Stimulated activated CD4-positive, alpha-beta T cell treated with anti-CD3 and anti-CD28 coated beads, Interleukin-15, amount 100 ng/mL, for 48 hours (primary cell): ENCODE results near the gene COL8A2.
"Not testable (repeated sequence)": the region's sequence is repeated elsewhere in the genome, so short reads cannot be mapped to it uniquely, and the experiment has no call there.

Source experiments
- DNase-seq, 2 donors: peaks; one replicate each; pipeline ENCODE4 v3.0.0-alpha.2; 2020; ENCODE audit warnings: low read depth in 2 of 2

COL8A2 gene

DNA sequence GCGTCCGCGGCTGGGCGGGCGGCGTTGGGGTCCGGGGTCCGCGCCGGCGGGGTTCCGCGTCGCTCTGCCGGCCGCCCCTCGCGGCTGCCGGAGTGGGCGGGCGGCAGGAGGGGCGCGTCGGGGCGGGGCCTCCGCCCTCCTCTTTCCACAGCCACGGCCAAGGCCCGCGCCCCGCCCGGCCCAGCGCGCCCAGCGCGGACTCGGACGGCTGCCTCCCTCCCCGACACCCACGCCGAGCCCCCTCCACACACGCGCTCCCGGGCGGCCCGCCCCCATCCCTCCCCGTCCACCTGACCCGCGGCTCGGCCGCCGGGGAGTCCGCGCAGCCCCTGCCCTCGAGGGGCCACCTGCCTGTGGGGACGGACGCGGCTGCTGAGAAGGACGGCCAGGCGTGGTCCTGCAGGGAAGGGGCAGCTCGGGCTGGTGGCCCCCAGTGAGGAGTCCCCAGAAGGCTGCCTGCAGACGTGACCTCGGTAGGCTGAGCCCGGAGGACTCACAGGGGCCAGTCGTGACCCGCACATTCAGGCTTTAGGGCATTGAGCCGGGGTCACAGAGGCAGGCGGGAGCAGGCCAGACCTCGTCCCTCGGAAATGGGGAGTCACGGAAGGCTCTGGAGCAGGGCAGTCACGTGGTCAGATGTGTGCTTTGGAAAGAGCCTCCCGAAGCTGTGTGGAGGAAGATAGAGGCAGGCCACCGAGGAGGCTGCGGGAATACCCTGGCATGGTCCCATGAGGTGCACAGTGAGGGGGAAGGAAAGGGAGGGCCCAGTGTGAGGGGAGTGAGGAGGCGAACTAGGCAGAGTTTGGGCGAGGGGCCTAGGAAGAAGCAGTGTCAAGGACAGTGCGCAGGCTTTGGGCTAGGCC is at the start of gene COL8A2:
Gene COL8A2, minus strand, starts transcription at position 94 of the 863 bp plus-strand sequence. CDS start 24,980 bp downstream, outside the sequence.
- no peak for DNase-seq

DNA sequence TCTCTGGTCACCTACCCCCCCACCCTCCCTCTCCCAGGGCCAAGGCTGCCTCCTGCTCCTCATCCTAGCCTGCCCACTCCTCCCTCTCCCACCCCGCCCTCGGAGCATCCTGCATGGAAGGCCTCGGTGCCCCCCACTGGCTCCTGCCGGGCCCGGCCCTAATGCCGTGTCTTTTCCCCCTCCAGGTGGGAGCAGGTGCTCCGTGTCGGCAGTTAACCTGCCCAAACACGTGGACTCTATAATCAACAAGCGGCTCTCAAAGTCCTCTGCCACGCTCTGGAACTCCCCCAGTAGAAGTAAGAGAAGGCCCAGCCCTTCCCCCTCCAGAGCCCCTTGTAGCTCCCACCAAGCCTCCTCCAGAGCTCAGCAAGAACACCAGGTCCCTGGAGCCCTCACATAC is 49.7 kb upstream of the COL8A2 start:
- DNase-seq = no peak

DNA sequence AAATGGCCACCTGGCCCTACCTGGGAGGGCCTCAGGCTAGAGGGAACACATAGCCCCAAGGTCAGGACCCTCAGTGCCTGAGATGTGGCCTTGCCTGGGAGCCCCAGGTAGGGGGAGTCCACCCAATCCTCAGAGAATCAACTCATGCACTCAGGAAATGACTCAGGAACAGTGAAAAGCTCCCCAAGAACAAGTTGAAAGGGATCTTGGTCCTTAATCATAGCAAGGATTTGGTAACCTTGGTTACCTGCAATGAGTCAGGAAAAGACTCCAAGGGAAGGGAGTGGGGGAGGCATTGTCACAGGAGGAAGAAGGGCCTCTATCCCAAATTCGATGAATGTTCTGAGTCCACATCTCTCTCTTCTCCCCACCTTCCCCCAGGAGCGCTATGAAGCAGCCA is 48.0 kb upstream of the COL8A2 start:
- DNase-seq = no peak

DNA sequence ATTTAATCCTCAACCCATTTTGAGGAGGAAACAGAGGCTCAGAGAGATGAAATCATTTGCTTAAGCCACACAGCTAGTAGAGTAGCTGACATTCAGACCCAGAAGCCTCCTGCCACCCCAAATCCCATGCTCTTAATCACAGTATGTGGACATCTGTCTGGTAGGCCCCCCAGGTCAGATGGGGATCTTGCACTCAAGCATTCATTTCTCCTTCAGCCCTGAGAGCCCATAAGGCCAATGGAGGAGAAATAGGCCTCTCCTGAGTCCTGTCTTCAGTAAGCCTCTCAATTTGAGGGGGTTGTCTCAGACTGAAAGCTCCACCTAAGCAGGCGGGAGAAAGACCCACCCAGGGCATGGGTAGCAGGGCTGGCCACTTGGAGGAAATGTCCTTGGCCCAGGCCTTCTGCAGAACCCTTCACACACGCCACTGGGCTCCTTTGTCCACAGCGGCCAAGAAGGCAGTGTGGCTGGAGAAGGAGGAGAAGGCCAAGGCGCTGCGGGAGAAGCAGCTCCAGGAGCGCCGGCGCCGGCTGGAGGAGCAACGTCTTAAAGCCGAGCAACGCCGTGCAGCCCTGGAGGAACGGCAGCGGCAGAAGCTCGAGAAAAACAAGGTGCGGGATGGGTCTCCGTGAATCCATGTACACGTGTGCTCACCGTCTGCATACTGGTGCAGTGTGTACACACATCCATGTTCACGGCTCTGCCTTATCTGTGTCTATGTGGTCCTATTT is 47.2 kb upstream of the COL8A2 start:
- DNase-seq = no peak

DNA sequence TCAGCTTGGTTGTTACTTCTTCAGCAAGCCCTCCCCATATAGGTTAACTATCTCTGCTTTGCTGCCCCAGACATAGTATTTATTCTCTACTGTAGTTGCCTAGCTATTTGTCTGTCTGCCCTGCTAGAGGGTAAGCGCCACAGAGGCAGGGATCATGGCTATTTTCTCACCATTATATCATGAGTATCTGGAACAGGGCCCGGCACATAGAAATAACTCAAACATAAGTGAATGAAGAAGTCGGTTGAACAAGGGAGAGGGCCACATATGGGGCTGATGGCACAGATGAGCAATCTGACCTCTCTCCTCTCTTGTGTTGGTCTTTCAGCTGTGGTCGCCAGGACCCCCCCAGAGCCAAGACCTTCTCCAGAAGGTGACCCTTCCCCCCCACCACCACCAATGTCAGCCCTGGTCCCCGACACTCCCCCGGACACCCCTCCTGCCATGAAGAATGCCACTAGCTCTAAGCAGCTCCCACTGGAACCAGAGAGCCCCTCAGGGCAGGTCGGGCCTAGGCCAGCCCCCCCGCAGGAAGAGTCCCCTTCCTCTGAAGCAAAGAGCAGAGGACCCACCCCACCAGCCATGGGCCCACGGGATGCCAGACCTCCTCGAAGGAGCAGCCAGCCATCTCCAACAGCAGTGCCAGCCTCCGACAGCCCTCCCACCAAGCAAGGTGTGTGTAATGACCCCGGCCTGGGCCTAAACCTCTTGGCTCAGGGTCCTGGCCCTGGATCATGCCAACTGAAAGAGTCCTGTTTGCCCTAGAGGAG is 45.8 kb upstream of the COL8A2 start:
- no peak for DNase-seq

DNA sequence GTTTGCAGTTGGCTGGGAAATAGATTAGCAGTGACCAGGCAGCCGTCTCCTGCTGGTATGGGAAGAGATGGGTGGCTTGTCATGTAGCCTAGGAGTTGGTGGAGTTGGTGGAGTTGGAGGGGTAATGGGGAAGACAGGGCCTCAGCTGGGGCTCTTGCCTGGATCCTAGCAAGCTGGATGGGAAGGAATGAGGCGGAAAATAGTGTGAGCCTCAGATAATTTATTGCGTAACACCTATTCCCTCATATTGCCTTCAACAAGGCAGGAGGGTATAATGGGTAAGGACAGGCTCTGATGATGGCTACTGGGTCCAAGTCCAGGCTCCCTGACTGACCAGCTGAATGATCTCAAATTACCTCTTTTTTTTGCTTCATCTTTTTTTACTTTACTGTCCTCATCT is 43.5 kb upstream of the COL8A2 start:
- no peak for DNase-seq

DNA sequence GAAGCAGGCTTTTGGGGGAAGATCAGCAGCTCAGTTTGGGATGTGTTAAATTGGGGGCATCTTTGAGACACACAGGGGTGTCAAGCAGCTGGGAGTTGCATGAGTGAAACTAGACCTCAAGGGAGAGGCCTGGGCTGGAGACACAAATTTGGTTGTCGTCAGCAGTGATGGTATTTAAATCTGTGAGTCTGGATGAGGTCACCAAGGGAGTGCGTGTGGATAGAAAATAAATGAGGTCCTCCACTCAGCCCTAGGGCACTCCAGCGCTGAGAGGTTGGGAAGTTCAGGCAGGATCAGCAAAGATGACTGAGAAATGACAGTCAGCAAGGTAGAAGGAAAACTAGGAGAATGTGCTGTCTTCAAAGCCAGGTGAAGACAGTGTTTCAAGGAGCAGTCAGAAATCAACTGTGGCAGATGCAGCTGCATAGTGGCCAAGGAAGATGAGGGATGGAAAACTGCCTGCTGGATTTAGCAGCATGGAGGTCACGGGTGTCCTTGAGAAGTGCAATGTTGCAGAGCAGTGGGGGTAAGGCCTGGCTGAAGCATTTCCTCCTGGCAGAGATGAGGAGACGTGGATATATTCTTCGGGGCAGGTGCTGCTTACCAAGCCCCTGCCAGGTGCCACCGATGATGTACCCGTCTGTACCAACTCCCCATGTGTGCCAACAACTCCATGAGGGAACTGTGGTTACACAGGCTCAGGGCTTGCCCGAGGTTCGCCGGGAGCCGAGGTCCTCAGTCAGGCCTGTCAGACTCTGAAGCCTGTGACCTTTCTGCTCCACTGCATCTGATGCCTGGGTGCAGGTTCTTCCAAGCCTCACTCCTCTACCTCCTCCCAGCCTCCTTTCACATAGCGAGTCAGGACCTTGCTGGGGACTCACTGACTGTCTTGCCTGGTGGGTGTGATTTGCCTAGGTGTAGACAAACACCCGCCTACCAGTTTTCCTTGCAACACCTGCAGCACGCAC is 42.2 kb upstream of the COL8A2 start:
- DNase-seq = no peak

DNA sequence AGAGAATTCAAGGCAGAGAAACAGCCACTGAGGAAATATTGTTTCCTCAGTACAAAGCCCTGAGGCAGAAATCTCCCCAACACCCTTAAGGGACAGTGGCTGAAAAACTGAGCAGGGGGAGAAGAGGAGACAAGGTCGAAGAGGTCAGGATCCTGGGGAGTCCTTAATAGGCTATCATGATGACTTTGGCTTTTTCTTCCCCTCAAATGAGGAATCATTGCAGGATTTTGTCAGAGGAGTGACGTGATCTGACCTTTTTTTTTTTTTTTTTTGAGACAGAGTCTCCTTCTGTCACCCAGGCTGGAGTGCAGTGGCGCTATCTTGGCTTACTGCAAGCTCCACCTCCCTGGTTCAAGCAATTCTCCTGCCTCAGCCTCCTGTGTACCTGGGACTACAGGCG is 41.1 kb upstream of the COL8A2 start:
- DNase-seq = no peak

DNA sequence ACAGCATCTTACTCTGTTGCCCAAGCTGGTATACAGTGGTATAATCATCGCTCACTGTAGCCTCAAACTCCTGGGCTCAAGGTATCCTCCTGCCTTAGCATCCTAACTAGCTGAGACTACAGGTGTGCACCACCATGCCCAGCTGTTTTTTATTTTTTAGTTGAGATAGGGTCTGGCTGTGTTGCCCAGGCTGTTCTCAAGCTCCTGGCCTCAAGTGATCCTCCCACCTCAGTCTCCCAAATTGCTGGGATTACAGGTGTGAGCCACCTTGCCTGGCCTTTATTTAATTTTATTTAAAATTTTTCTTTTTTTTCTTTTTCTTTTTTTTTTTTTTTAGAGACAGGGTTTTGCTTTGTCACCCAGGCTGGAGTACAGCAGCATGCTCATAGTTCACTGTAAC is 40.1 kb upstream of the COL8A2 start:
- no peak for DNase-seq

DNA sequence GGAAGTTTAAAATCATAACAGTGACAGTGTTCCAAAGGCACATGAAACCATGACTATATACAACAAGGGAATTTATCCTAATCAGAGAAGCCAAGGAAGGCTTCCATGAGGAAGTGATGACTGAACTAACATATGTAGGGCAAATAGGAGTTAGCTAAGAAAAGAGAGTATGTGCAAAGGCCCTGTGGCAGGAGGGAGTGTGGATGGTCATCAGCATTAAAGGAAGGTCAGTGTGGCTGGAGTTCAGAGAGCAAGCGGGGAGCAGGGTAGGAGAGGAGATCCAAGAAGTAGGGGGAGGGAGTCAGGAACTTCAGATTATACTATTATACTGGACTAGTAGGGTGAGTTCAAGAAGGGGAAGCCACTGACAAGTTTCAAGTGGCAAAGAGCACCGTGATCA is 39.3 kb upstream of the COL8A2 start:
- no peak for DNase-seq

DNA sequence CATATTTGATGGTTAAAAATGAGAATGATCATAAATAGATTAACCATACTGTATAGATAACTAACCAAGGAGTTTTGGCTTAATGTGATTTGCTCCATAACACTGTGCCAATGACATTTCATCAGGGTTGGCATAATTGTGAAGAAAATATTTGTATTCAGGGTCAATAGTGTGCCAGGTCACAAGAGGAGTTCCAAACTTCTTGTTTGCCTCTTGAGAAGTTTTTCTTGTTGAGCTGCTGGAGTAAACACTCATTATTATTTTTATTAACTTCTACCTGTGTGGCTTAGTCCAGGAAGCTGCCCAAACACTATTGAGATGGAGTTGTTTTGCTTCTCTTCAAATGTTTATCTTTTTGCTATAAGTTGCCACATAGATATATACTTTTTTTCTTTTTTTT is 38.4 kb upstream of the COL8A2 start:
- no peak for DNase-seq

DNA sequence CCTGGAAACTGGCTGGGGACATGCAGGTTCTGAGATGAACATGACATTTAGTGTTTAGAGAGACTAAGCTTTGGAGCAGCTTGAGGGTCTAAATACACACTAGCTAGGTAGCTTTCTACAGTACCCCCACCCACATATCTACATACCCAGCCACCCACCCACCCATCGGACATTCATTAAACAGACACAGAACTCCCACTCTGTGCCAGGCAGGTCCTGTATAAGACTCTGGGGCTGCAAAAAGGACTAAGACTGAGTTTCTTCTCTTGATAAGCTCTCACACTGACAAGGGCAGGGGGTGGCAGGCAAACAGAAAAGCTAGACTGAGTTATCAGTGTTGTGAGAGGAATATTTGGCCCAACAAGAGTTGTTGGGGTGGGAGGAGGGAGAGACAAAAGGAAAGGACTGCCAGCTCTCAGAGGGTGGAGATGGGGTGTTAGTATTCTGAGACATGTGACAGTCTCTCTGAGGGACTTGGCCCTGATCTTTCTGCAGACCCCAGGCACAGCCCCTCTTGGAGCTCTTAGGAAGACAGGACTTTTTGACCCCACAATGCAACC is 37.7 kb upstream of the COL8A2 start:
- no peak for DNase-seq

DNA sequence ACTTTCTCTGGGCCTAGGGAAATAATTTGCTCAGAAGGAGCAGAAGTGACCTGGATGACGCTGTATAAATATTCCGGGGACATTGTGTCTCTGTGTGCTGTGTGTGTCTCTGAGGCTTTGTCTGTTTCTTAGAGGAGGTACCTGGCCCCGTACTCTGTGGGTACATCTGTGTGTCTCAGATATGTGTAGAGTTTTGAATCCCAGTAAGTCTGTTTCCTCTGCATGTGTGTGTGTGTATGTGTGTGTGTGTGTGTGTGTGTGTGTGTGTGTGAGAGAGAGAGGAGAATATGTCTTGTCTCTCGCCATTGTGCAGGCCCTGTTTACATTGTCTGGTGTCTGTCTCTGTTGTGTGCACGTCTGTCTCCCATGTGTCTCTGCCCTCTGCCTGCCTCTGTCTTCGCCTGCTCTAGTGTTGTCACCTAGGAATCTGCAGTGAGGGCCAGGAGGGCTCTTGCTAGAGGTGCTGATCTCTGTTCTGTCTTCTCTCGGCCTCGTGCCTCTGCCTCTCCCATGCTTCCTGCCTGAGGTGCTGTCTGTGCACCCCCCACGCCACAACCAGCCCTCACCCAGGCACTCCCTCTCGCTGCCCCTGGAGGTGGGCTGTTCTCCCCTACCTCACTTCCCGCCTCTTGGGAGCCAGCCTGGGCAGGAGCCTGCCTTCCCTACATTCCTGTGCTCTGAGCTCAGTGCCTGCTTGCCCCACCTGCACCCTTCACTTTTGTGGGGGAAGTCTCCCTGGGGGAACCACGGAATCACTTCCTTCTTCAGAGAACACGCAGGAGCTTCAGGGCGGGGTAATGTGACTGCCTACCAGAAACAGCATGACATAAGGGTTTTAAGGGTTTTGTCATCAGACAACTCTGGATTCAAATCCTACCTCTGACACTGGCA is 36.9 kb upstream of the COL8A2 start:
- no peak for DNase-seq

DNA sequence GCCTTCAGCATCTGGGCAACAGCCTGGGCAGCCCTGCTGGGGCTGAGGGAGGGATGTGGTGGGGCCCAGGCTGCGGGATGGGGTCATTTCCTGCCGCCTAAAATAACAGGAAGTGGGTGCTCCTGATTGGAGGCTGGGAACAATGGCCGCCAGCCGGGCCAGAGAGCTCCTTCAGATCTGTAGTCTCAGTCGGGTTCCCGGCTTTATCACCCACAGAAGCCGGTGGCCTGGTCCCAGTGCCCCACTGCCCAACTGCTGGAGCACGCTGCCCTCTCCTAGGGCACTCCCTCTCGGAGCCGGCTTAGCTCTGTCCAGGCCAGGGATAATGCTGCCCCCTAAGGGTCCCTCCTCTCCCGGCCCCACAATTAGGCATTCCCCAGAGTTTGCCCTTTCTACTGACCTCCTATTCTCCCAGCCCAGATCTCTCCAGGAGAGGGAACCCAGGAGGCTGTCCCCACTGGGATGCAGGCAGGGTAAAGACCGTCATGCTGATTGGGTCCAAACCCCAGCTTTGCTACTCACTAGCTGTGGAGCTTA is 36.0 kb upstream of the COL8A2 start:
- peak; percentile 57 to 71 for DNase-seq

DNA sequence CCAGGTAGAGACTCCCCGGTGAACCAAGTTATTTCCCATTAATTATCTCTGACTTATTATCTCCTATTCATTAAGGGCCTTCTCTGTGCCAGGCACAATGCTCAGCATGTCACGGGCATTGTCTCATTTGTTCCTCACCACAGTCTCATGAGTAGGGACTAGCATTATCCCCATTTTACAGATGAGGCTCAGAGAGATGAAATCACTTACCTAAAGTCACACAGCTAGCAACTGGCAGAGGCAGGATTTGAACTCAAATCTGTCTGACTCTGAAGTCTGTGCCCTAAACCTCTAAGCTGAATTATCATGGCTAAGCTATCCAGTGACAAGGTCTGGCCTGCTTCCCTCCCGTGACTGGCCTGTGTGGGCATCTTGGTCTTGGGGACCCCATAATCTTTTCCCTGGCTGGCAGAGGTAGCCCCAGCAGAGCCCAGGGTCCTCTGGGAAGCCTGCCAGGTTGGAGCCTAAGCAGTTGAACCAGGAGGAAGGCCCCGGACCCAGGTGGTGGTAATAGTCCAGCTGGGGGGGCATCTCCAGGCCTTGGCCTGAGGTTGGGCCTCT is 35.4 kb upstream of the COL8A2 start:
- DNase-seq = no peak

DNA sequence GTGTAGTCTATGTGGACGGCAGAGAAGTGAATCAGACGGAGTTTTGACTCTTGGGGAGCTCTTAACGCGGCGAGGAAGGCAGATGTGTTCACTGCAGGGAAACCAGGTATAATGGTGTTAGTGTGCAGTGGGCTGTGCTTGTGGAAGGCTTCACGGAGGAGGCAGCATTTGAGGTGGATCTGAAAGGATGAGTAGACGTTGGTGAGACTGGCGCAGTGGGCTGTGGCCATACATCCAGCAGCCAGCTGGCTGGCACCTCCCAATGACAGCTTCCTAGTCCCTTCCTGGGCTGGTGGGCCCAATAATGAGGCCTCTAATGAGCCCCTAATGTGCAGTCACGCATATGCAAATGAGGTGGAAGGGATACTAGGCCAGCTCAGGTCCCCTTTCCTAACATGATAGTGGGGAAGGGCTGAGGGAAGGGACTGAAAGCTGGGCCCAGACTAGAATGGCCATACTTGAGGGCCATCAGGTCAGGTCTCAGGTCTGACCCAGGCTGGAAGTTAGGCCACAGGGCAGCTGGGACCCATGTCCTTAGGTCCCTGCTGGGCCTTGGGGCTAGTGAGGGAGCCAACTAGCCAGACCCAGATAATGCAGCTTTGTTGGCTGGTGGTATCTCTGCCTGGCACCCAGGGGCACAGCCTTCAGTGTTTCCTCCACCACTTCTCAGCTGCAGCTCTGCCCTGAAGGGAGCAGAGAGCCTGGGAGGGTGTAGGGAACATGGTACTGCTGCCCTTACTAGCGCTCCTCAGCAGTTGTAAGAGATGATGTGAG is 34.8 kb upstream of the COL8A2 start:
- DNase-seq = no peak

DNA sequence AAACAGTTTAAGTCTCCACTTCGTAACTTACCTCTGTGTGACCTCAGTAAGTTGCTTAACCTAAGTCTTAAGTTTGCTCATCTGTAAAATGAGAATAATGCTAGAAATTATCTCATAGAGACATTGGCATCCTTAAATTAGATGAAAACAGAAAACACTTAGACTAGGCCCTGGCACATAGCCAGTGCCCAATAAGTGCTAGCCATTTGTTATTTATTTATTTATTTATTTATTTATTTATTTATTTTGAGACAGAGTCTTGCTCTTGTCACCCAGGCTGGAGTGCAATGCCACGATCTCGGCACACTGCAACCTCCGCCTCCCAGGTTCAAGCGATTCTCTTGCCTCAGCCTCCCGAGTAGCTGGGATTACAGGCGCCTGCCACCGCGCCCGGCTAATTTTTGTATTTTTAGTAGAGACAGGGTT is 33.8 kb upstream of the COL8A2 start:
- DNase-seq = not testable (repeated sequence)
